ENCODE measurements around the gene SFMBT1.

DNA sequence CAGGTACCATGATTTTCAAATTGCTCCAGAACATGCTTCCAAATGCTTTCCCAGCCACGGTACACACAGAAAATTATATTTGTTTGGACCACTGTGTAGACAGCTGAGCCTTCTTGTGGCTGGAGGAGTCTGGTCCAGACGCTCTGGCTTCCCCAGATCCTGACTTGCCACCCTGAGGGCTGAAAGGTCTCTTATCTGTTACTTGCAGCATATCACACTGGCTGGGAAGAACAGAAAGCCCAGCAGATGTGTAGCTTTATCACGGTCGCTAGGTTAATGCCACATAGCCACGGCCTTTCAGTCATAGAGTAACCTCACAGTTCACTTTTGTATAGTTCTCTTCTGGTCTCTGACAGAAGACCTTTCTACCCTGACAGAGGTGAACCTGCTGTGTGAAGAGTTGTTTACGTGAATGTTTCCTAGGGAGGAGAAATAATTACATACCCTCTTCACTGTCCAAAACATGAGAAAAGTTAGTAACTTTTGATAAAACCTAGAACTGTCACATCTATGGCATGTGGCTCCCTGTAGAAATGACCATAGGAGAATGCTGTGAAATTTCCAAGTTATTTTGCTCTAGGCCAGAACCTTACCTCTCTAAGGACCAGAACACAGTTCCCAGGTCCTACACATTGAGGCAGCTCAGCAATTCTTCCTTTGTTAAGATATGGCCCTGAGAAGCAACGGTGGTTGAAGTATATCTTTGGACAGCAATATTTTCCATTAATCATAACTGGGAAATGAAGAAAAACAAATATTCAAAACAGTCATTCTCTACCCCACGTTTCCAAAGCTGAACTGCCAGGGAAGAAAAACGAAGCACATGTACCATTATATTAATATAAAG, 132.8 kb downstream of the SFMBT1 start:
- TF ChIP-seq POLR2AphosphoS5 (IDR thresholded peaks at IDR 0.05; ENCODE audit: borderline replicate concordance, low read depth, low read length) (no peak), EZH2 (IDR thresholded peaks at IDR 0.05) (no peak)
